Endothelial cell of umbilical vein (primary cell): ENCODE results near the gene TUBB3. TPM values are rescaled to one million over a fixed set of nuclear protein-coding genes. Genes with fewer than 3 reads are reported as not detected.

Source experiments
- BruUV-seq: library from RNA; stranded (reverse); fragments of 400-500 nt; replicated peaks from 2 replicates; lab custom pipeline; 2021; lab: Mats Ljungman, UMichigan
- CTCF ChIA-PET: fragments of 300-600, 350-600 bp; sonication (Branson Sonifier 250); formaldehyde crosslinking; loops from one replicate; lab custom pipeline; 2021; ENCODE audit warnings: antibody characterized with exemption, inconsistent platforms; lab: Charles Lee
- POLR2A ChIA-PET: fragments of 300-600, 350-600 bp; sonication (Branson Sonifier 250); formaldehyde crosslinking; loops from one replicate; lab custom pipeline; 2021; ENCODE audit warnings: antibody characterized with exemption, inconsistent platforms; lab: Charles Lee
- DNase-seq: peaks from one replicate; pipeline ENCODE4 v3.0.0-alpha.2; 2011; ENCODE audit warnings: low read depth, low spot score
- FAIRE-seq: peaks from 2 replicates; lab custom pipeline; 2011; peaks lifted over from hg19 to GRCh38; lab: Jason Lieb, UNC
- H2AFZ ChIP-seq: 2 replicates; pipeline ENCODE4 v1.6.0; 2012; ENCODE audit warnings: low read depth, low read length, control low read depth, inconsistent platforms
- H3K27ac ChIP-seq: 2 replicates; pipeline ENCODE4 v1.5.1; 2011; ENCODE audit warnings: low read depth, mild to moderate bottlenecking, control low read depth, low read length, moderate library complexity; ENCODE audit not compliant: insufficient read depth
- H3K27me3 ChIP-seq, 2 experiments: 2 replicates each; pipeline versions ENCODE4 v1.6.0 to v1.6.1; 2011; ENCODE audit warnings: low read length in 2 of 2, mixed read lengths in 1 of 2; ENCODE audit not compliant: control insufficient read depth in 2 of 2, insufficient read depth in 2 of 2
- H3K36me3 ChIP-seq, 2 experiments: 2 replicates in 1 of 2; 3 replicates in 1 of 2; pipeline ENCODE4 v1.5.1; 2011; ENCODE audit warnings: low read length in 2 of 2, mild to moderate bottlenecking in 1 of 2, moderate library complexity in 1 of 2; ENCODE audit not compliant: control insufficient read depth in 2 of 2, insufficient read depth in 2 of 2; ENCODE audit errors: extremely low read depth in 1 of 2
- H3K4me1 ChIP-seq: 3 replicates; pipeline ENCODE4 v1.5.1; 2011; ENCODE audit warnings: mild to moderate bottlenecking, low read length; ENCODE audit not compliant: control insufficient read depth, insufficient read depth; ENCODE audit errors: extremely low read depth
- H3K4me2 ChIP-seq: 2 replicates; pipeline ENCODE4 v1.6.1; 2011; ENCODE audit warnings: low read length, control low read depth, mixed read lengths; ENCODE audit not compliant: insufficient read depth
- H3K4me3 ChIP-seq, 3 experiments: fragments of 200-600 bp in 1 of 3; sonication (generic), shearing (Covaris generic) in 1 of 3; replicated peaks in 1 of 3; 2 replicates each; pipeline ENCODE4 v1.5.1; 2011 to 2016; ENCODE audit warnings: control low read depth in 3 of 3, low read length in 3 of 3, mild to moderate bottlenecking in 2 of 3, inconsistent platforms in 1 of 3, low read depth in 1 of 3, moderate library complexity in 1 of 3; ENCODE audit not compliant: insufficient read depth in 1 of 3
- H3K79me2 ChIP-seq: 2 replicates; pipeline ENCODE4 v1.6.0; 2012; ENCODE audit warnings: low read length, inconsistent platforms; ENCODE audit not compliant: control insufficient read depth, insufficient read depth
- H3K9ac ChIP-seq: replicated peaks from 2 replicates; pipeline ENCODE3; 2011; ENCODE audit warnings: low read length, control low read depth; ENCODE audit not compliant: insufficient read depth; ENCODE audit errors: extremely low read depth
- H3K9me1 ChIP-seq: replicated peaks from 3 replicates; pipeline ENCODE4 v1.6.0; 2011; ENCODE audit warnings: mild to moderate bottlenecking, low read length; ENCODE audit not compliant: control insufficient read depth, insufficient read depth; ENCODE audit errors: extremely low read depth
- H3K9me3 ChIP-seq: replicated peaks from 2 replicates; pipeline ENCODE4 v1.5.1; 2012; ENCODE audit warnings: low read length, inconsistent platforms; ENCODE audit not compliant: control insufficient read depth, insufficient read depth
- H4K20me1 ChIP-seq: replicated peaks from 2 replicates; pipeline ENCODE3; 2011; ENCODE audit warnings: mild to moderate bottlenecking, low read length; ENCODE audit not compliant: control insufficient read depth, insufficient read depth; ENCODE audit errors: extremely low read depth
- CTCF ChIP-seq, 2 donors: IDR thresholded peaks; 1 replicate in 1 of 2; 2 replicates in 1 of 2; pipeline ENCODE4 v1.5.1; 2011; ENCODE audit warnings: low read length in 2 of 2, mild to moderate bottlenecking in 2 of 2, moderate library complexity in 2 of 2, control low read depth in 1 of 2, inconsistent platforms in 1 of 2, low read depth in 1 of 2; ENCODE audit not compliant: insufficient read depth in 1 of 2; ENCODE audit errors: extremely low read depth in 1 of 2
- EZH2 ChIP-seq: IDR thresholded peaks from 2 replicates; pipeline ENCODE4 v1.6.1; 2012; ENCODE audit warnings: borderline replicate concordance, low read depth, mild to moderate bottlenecking, moderate library complexity, low read length, inconsistent platforms; ENCODE audit not compliant: severe bottlenecking
- FOS ChIP-seq: IDR thresholded peaks from 2 replicates; pipeline ENCODE4 v1.6.1; 2011; ENCODE audit warnings: mild to moderate bottlenecking, low read length, moderate library complexity, borderline replicate concordance; ENCODE audit not compliant: insufficient read depth
- GATA2 ChIP-seq: IDR thresholded peaks from 2 replicates; pipeline ENCODE4 v1.7.0; 2011; ENCODE audit warnings: low read depth, mild to moderate bottlenecking, moderate library complexity, mixed read lengths, low read length; ENCODE audit not compliant: insufficient read length, insufficient read depth
- JUN ChIP-seq: IDR thresholded peaks from 2 replicates; pipeline ENCODE4 v1.6.1; 2011; ENCODE audit warnings: borderline replicate concordance, low read depth; ENCODE audit not compliant: insufficient read length, insufficient read depth
- MAX ChIP-seq: IDR thresholded peaks from 2 replicates; pipeline ENCODE4 v1.6.1; 2011; ENCODE audit not compliant: insufficient read depth, insufficient read length
- MYC ChIP-seq: IDR thresholded peaks from one replicate; pipeline ENCODE4 v1.6.1; 2011; ENCODE audit warnings: mild to moderate bottlenecking, low read depth, low read length
- POLR2A ChIP-seq: IDR thresholded peaks from 2 replicates; pipeline ENCODE4 v1.6.1; 2012; ENCODE audit warnings: low read depth, mild to moderate bottlenecking, control low read depth, low read length
- POLR2AphosphoS5 ChIP-seq: IDR thresholded peaks from 2 replicates; pipeline ENCODE4 v1.6.1; 2012; ENCODE audit warnings: low read depth, mild to moderate bottlenecking, control low read depth, low read length, moderate library complexity; ENCODE audit not compliant: insufficient read depth
- dilution Hi-C: fragments of 300-500 bp; cut with MboI; formaldehyde crosslinking; loops from one replicate; pipeline ENCODE4 v1.15.0; 2019; ENCODE audit warnings: low sequenced_read_pairs; ENCODE audit not compliant: extremely low pct_ligation_motif_present
- intact Hi-C: fragments of 100-400 bp; cut with micrococcal nuclease; formaldehyde crosslinking; loops from one replicate; pipeline ENCODE4 v1.10.0; 2022
- polyA plus RNA-seq, 4 experiments: library from polyadenylated mRNA; depleted of rRNA in 3 of 4; stranded (reverse) in 3 of 4; unstranded in 1 of 4; fragments of >200 nt; gene quantifications; 2 replicates each; pipeline versions ENCODE4 v1.2.1 to v1.2.3, GENCODE V29; 2011 to 2012; ENCODE audit warnings: missing spikeins in 1 of 4
- total RNA-seq: library from RNA; stranded (reverse); gene quantifications from 2 replicates; pipeline ENCODE4 v1.2.3, GENCODE V29; 2021

The TUBB3 gene
- total and polyA plus RNA-seq, 2 donors (not counting 3 experiments of a cell fraction or from before 2014, with no cell fraction given): 170 to 215 TPM

GRCh38 chr16:89973235-89973634, 50.1 kb downstream of the TUBB3 start:
- DNase-seq (no peak), FAIRE-seq (no peak)
- H3K27me3 ChIP-seq: no peaks in the 10 kb centered on the region
- H3K9me1 ChIP-seq: no peaks in the 10 kb centered on the region
- no peaks in the 10 kb centered on the region for H3K9me3 ChIP-seq
- peak overlapping the region; percentile 90 to 95 (median 91) for H3K4me3 ChIP-seq
- no peaks in the 10 kb centered on the region for H4K20me1 ChIP-seq
- peaks cover 0 to 5% of the 10 kb centered on the region in 2 experiments for H3K36me3 ChIP-seq
- dilution Hi-C loops (no loop called here), intact Hi-C loops (loop anchor here (2.0 kb wide), 2 partner anchors 44 to 48 kb away; no protein-coding TSS in a partner anchor)
- peaks cover 20% of the 10 kb centered on the region for H3K4me1 ChIP-seq
- CTCF ChIA-PET: interaction anchor here (1.0 kb wide), 1 partner anchor 45 kb away, joined by 4 read pairs; no protein-coding TSS in a partner anchor
- H3K27ac ChIP-seq: peak overlapping the region; percentile 77
- H3K4me2 ChIP-seq: peak overlapping the region; percentile 88
- H3K9ac ChIP-seq: peak overlapping the region; percentile 95
- H2AFZ ChIP-seq: peak overlapping the region; percentile 81
- no peak for TF ChIP-seq GATA2
- TF ChIP-seq JUN: no peak
- TF ChIP-seq EZH2: no peak
- TF ChIP-seq MAX: no peak
- TF ChIP-seq POLR2A: no peak
- TF ChIP-seq MYC: no peak
- TF ChIP-seq POLR2AphosphoS5: no peak
- TF ChIP-seq CTCF (IDR thresholded peaks at IDR 0.05; ENCODE audit: extremely low read depth in 1 of 2, insufficient read depth in 1 of 2, low read depth in 1 of 2, low read length in 2 of 2): no peak
- TF ChIP-seq FOS: no peak
- H3K79me2 ChIP-seq: peaks cover 60% of the 10 kb centered on the region
- BruUV-seq: no TSS peak
- POLR2A ChIA-PET: interaction anchor here (1.2 kb wide), 1 partner anchor 45 kb away, joined by 3 read pairs; no protein-coding TSS in a partner anchor
